GM21423 (cell line): Measurements from ENCODE around the gene CHL1.

ENCODE experiments used
- ATAC-seq: cut with Tn5 transposase; IDR thresholded peaks from one replicate; pipeline ENCODE4 v1.9.1; 2021; ENCODE audit warnings: mild to moderate bottlenecking, moderate library complexity; ENCODE audit not compliant: unreplicated experiment

The CHL1 gene

DNA sequence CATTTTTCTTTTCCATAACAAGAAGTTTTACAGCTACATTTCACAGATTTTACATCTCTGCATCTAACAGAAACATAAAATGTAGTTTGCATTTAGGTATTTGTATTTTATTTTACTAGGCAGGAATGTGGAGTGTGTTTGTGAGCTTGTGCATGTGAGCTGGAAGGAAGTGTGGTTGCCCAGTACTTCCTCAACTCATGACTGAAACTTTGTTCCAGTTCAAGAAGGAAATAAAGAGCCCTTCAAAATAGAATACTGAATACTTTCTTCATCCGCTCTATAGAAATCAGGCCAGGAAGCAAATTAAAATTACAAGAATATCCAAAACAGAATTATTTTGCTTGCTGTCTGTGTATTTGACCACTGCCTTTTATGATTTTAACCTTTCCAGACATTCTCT, 81.3 kb downstream of the CHL1 start:
- ATAC-seq, result no peak

- peak; percentile 71 for ATAC-seq
These were observed 81.9 kb downstream of the CHL1 start for GRCh38 chr3:278300-279064.

- no peak for ATAC-seq
These were observed 82.8 kb downstream of the CHL1 start for GRCh38 chr3:279325-279724.

DNA sequence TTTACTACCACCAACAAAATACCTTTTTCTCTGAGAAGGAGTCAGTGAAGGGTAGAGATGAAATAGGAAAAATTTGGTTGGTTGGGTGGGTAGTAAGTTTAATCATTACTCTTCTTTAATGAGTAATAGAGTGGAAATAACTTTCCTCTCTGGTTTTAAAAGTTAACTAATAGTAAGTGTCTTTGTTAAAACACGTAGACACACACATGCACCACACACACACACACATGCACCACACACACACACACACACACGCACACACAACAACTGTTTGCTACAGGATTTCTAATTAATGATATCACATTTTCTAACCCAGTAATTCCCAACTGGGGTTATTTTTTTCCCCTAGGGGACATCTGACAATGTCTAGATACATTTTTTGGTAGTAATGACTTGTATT, 84.1 kb downstream of the CHL1 start:
- ATAC-seq, result peak; percentile 28

- no peak for ATAC-seq
These were observed 87.8 kb downstream of the CHL1 start for GRCh38 chr3:284322-284721.

DNA sequence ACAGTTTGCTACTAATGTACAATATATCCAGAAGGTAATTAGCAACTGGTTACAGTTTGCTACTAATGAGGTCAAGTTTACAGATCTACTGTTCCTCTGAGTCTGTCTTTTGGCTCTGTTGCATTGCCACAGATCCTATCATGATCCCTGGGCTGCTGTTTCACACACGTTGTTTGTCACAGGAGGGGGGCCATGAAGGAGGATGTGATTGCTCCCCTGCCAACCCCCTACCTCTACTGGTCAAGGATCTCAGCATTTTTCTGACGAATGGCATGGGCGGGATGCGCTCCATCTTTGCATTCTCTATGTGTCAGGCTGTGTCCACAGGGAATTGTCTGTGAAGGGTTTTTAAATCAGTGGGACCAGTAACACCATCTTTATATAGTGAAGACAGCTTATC, 91.9 kb downstream of the CHL1 start:
- ATAC-seq, result no peak

- no peak for ATAC-seq
These were observed 94.5 kb downstream of the CHL1 start for GRCh38 chr3:291028-291427.

DNA sequence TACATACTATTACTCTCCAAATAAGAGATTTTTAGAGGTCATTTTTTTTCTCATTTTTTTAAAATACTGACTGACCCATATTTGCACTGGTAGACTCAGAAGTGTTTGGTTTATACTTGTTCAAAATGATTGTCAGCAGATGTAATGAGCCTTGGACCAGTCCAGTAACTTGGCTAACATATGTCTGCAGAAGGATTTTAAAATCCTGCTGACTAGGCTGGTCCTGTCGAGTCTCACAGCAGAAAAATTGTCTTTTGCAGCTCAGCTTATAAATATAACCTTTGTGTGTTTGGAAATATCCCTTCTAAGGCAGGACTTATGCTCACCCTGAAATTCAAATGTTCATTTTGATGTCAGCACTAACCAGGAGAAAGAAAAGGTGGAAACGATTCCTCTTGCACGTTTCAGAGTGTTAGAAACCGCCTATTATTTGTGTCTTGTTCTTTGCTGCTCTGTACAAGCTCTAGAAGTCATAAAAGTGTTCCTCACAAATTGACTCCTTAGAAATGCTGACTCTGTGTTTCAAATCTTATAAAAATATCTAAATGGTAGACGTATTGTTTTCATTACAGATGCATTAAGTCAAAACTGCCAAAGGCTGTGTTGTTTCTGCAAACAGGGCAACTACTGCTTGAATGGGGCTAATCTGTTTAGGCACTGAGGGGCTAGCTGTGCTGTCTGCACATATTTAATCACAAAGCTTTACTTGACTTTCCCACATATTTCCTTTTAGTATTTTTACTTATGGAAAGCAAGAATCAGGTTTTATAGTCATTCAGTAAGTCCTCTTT, 95.3 kb downstream of the CHL1 start:
- ATAC-seq, result no peak

- no peak for ATAC-seq
These were observed 97.5 kb downstream of the CHL1 start for GRCh38 chr3:294096-294495.

GRCh38 chr3:294581-294980, 98.0 kb downstream of the CHL1 start:
- ATAC-seq, result no peak

DNA sequence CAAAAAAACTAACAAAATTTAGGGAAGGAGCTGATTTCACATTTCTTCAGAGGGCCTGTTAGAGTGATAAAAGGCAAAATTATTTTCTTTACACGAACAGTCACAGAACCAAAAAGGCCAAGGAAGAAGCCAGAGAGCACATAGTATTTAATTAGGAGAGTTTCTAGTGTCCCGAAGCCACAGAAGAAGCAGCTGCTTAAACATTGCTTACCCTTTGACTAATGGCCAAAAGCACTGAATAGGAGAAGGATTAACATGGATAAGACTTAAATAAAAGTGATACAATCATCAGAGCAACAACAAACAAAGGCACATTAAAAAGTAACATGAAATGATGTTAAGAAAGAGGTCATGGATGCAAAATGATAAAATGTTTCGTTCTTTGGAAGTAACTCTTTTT, 98.6 kb downstream of the CHL1 start:
- ATAC-seq, result no peak

GRCh38 chr3:297585-297984, 101.0 kb downstream of the CHL1 start:
- ATAC-seq, result no peak

DNA sequence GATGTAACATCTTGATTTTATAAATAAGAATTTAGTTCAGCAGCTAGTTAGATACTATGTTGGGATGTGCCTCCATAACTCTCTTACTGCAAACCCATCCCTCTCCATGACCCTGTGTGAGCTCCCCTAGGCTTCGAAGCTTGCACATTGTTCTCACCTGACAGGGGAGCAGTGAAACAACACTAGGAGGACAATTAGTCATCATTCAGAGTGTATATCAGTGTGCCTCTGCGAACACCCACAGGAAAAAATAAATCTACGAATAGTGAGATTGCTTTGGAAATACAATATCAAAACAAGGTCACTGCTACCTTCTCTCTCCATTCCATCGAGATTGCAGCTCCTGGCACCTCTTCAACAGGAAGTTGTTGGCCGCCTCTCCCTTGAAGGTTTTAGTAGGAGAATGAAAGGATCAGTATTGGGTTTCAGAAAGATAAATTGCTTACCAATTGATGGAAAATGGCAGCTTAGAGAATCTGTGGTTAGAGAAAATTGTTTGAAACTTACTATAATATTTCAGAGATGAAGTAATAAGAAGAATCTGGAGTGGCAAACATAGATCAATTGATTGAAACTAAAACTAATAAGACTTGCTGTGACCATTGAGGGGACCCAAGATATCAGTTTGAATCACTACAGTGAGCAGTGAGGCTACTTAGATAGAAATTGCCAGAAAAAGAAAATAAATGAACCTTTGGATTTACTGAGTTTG, 103.2 kb downstream of the CHL1 start:
- peak; percentile 61 for ATAC-seq

DNA sequence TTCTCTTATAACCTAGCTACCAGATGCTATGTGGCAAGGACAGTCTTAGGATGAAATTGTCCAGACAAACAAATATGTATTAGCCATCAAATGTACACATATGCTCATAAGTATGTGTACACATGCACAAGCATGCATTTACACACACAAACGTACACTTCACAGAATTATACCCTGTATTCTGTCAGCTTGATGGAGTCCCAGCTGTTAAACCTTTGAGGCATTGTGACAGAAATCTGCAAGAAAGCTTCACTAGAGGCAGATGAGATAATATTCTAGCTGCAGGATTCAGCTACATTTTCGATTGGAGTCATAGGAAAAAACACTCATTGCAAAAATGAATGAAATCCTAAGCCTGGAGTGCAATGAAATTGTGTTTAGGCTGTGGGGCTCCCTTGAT, 110.6 kb downstream of the CHL1 start:
- ATAC-seq, result no peak

DNA sequence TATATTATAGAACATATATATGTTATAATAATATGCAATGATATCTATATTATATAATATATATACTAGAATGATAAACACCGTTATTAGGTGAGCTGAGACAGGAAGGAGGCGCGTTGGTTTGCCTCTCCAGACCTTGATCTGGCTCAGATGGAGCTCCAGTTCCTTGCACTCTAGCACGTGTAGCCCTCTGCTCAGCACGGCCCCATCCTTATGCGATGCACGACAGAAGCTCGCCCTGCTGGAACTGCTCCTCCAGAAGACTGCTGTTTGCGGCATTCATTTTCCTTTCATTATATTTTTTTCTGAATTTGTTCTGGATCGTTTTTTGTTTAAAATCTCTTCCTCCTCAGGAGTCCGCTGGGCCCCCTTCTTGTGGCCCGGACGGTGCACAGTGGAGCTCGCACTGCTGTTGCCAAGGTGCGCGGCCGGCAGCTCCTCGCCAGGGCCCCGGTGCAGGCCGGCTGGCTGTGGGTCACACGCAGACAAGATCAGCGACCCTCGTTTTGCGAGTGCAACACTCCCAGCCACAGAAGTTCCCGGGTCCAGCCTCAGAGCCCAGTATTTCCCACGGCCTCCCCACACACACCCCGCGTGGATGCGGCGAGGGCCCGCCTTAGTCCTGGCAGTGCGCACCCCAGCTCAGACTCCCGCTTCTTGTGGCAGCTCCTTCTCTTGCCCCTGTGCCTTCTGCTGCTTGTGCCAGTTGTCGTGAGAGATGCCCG, 112.2 kb downstream of the CHL1 start:
- ATAC-seq, result peak; percentile 44

GRCh38 chr3:312160-312733, 115.7 kb downstream of the CHL1 start:
- ATAC-seq, result no peak

GRCh38 chr3:312911-313310, 116.3 kb downstream of the CHL1 start:
- ATAC-seq, result no peak

DNA sequence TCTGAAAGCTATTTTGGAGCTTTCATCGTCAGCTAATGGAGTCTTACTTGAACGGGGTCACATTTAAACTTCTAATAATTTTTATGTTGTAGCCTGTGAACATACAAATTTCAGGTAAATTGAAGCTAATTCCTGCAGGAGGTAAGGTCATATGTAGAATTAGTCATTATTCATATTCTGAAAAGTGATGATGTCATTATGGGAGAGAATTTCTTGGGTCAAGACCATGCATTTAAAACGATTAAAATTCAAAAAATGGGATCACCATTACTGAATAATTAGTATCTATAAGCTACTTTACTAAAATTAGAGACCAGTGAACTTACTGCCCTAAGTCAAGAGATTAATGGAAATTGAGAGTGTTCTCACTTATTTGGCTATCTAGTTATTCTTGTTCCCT, 120.4 kb downstream of the CHL1 start:
- no peak for ATAC-seq

DNA sequence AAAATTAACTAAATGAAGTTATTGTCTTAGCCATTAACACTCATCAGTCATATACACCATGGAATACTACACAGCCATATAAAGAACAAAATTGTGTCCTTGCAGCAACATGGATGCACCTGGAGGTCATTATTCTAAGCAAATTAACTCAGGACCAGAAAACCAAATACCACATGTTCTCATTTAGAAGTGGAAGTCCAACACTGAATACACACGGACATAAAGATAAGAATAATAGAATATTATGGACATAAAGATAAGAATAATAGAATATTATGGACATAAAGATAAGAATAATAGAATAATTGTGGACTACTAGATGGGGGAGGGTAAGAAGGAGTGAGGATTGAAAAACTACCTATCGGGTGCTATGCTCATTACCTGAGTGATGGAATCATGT, 122.3 kb downstream of the CHL1 start:
- no peak for ATAC-seq

DNA sequence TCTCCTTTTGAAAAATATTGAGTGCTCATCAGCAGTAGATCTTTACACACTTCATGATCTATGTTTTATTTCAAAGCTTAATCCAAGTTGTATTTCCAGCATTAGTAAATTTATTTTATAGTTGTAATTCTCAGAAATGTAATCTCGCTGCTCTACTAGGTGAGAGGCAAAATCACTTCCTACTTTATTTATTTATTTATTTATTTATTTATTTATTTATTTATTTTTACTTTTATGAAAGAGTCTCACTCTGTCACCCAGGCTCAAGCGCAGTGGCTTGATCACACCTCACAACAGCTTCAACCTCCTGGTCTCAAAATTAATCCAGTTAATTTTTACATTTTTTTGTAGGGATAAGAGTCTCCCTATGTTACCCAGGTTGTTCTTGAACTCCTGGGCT, 127.9 kb downstream of the CHL1 start:
- ATAC-seq, result no peak

GRCh38 chr3:325495-325894, 128.9 kb downstream of the CHL1 start:
- ATAC-seq, result no peak
